Measurements from ENCODE around the gene LARGE2.

The LARGE2 gene

DNA sequence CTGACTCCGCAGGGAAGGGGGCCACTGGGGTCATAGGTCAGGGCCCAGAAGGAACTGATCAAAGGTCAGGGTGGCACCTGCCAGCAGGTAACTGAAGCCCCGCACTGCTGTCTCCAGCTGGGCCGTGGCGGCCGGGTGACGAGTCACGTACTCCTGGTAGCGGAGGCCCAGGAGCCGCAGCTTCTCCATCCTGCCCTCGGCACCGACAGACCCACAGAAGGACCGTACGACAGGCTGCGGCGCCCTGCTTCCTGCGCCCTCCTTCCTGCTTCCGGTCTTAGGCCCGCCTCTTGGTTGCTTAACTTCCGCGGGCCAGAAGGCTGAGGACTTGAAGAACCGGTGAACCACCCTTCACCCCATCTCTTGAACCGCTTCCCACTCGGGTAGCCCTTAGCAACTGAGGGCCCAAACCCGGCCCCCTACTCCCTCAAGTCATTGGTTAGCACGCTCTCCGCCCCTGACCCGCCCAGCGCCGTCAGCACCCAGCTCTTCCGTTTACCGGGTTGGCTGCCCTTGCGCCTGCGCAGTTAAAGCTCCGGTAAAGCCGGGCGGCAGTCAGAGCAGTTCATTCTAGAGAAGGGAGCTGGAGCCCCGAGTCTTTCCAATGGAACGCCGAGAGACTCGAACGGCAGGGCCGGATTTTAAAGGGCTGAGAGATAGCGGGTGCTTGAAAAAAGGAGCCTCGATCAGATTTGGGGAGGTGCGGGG is 4.7 kb upstream of the LARGE2 start, which contains the start of gene PEX16:
Gene PEX16, minus strand, starts transcription at position 255 of the 708 bp plus-strand sequence. Its CDS starts 66 bp downstream, at position 189.
- CTCF ChIA-PET = interaction anchor here (0.6 to 1.4 kb wide), 3 partner anchors 13 to 89 kb away, joined by 3 to 4 read pairs (median 4); no protein-coding TSS in a partner anchor
- H3K27ac Mint-ChIP-seq = peak within 1 kb of the TSS; percentile 98
- peaks cover 51% of the 10 kb centered on the region for H3K4me1 Mint-ChIP-seq
- peak within 1 kb of the TSS; percentile 86 for H3K4me3 Mint-ChIP-seq
- peaks cover 18% of the 10 kb centered on the region for H3K36me3 Mint-ChIP-seq
- peak; percentile 98 for DNase-seq
- H3K9me3 Mint-ChIP-seq = no peaks in the 10 kb centered on the region
- H3K27me3 Mint-ChIP-seq = peaks cover 23% of the 10 kb centered on the region

DNA sequence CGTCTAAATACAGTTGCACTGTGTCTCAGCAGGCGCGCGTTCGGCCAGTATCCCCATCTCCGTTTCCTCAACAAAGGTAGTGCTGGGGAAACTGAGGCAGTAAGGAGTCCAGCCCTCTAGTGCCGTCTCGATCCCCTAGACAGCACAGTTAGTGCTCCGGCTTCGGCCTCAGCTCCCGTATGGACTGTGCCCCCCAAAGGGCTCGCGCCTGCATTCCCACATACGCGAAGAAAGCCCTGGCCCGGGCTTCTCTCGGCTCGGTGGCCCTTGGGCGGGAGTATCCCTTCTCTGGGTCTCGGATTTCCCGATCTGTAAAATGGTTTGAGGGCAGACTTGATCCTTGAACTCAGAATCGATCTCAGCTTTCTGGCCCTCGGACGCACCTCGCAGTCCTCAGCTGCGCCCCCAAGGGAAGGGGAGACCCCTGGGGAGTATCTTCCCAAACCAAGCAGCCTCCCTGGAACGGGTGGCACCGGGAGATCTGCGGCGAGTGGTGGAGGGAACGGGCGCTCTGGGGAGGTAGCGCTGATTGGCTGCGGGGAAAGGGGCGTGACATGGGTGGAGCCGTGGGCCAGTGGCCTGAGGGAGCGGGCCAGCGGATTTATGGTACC is 4.0 kb upstream of the LARGE2 start:
- peaks cover 29% of the 10 kb centered on the region for H3K27me3 Mint-ChIP-seq
- no peaks in the 10 kb centered on the region for H3K9me3 Mint-ChIP-seq
- peaks cover 55% of the 10 kb centered on the region for H3K4me1 Mint-ChIP-seq
- peak overlapping the region; percentile 98 for H3K27ac Mint-ChIP-seq
- CTCF ChIA-PET = interaction anchor here (0.6 to 1.4 kb wide), 3 partner anchors 12 to 74 kb away, joined by 3 to 4 read pairs (median 4); no protein-coding TSS in a partner anchor
- peak; percentile 82 for DNase-seq
- peaks cover 18% of the 10 kb centered on the region for H3K36me3 Mint-ChIP-seq
- peak overlapping the region; percentile 86 for H3K4me3 Mint-ChIP-seq

DNA sequence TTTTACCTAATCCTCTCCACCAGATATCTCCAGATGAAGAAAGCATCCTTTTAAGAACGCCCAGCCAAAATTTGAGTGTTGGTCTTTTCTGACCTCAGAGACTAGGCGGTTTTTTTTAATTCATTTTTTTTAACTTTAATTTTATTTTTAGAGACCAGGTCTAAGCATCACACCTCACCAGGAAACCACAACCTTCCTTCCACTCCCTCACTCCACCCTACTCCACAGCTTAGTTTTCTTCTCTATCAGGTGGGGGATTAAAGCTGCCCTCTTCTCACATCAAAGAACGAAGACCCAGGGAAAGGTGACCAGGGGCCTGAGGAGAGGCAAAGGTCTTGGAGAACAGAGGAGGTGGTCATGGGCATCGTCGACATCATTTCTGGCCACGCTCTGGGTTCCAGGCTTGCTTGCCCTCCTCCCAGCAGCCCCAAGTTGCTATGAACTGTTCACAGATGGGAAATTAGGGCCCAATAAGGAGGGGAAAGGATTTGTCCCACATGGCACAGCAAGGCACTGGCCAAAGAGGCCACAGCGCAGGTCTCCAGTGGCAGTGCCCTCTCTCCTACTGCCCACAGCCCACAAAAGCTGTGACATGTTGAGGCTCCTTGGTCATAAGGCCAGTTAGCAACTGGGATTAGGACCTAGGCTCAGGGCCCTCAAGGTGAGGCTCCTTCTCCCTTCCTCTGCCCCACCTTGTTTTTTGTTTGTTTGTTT is 3.3 kb upstream of the LARGE2 start:
- no peak for DNase-seq
- CTCF ChIA-PET = interaction anchor here (0.6 kb wide), 1 partner anchor 75 kb away, joined by 3 read pairs; no protein-coding TSS in a partner anchor
- peaks cover 58% of the 10 kb centered on the region for H3K4me1 Mint-ChIP-seq
- H3K9me3 Mint-ChIP-seq = no peaks in the 10 kb centered on the region
- H3K27me3 Mint-ChIP-seq = peaks cover 36% of the 10 kb centered on the region
- H3K27ac Mint-ChIP-seq = peak overlapping the region; percentile 98
- peak overlapping the region; percentile 86 for H3K4me3 Mint-ChIP-seq
- peaks cover 15% of the 10 kb centered on the region for H3K36me3 Mint-ChIP-seq

DNA sequence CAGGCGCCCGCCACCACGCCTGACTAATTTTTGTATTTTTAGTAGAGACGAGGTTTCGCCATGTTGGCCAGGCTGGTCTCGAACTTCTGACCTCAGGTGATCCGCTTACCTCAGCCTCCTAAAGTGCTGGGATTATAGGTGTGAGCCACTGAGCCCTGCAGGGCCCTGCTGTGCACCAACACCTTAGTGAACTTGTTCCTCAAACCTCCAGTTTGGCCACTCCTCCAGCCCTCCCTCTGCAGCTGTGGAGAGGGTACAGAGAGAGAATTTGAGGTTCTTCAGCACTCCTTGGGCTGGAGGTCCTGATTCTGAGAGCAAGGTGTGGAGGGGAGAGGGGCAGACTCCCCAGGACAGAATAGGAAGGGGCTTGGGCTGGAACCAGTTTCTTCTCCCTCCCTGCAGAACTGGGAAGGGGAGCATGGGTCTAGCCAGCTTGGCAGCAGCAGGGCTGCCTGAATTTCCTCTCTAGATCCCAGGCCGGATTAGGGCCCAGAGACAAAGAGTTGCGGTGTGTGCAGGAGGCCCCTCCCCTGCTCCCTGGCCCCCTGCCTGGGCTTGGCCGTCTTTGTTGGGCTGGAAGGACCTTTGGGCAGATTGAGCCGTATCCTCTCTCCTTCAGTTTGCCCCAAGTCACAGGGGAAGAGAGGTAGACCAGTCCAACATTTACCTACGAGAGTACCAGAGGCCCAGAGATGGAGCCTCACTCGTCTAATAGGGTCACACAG is 2.5 kb upstream of the LARGE2 start:
- CTCF ChIA-PET = no interaction called here
- H3K27me3 Mint-ChIP-seq = peaks cover 44% of the 10 kb centered on the region
- peaks cover 59% of the 10 kb centered on the region for H3K4me1 Mint-ChIP-seq
- H3K4me3 Mint-ChIP-seq = peak overlapping the region; percentile 86
- no peaks in the 10 kb centered on the region for H3K9me3 Mint-ChIP-seq
- DNase-seq = no peak
- H3K27ac Mint-ChIP-seq = no peak overlapping the region
- peaks cover 12% of the 10 kb centered on the region for H3K36me3 Mint-ChIP-seq

DNA sequence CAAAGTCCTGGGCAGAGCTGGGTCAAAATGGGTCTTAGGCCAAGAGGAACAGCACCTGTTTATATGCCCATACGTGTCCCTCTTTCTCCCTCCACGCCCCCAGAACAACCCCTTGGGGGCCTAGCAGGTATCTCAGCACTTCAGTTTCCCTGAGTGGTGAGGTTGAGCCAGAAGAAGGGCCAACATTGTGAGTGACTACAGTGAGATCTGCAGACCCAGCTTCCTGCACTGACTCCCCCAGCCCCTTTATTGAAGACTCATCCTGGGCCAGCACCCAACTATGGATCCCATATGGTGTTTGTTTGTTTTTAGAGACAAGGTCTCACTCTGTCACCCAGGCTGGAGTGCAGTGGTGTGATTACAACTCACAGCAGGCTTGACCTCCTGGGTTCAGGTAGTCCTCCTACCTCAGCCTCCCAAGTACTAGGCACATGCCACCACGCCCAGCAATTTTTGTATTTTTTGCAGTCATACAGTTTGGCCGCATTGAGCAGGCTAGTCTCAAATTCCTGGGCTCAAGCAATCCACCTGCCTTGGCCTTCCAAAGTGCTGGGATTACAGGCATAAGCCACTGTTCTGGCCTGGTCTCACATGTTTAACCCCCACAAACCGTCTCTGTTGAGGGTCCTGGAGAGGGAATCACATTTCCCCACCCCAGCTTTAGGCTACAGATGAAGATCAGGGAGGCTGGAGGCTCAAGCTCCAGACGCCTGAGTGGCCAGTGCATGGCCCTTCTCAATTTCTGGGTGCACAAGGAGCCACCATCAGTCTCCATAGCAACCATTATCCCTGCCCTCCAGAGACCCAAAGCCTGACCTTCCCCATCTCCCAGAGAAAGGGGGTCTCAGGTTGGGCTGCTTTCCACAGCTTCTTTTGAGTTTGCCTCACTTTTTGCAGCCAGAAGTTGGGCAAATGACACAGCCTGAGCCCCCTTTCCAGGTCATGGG is 1.7 kb upstream of the LARGE2 start:
- H3K4me3 Mint-ChIP-seq = peak overlapping the region; percentile 48
- CTCF ChIA-PET = no interaction called here
- no peaks in the 10 kb centered on the region for H3K9me3 Mint-ChIP-seq
- no peak overlapping the region for H3K27ac Mint-ChIP-seq
- peaks cover 53% of the 10 kb centered on the region for H3K4me1 Mint-ChIP-seq
- H3K27me3 Mint-ChIP-seq = peaks cover 52% of the 10 kb centered on the region
- DNase-seq = peak; percentile 14
- H3K36me3 Mint-ChIP-seq = peaks cover 9% of the 10 kb centered on the region

DNA sequence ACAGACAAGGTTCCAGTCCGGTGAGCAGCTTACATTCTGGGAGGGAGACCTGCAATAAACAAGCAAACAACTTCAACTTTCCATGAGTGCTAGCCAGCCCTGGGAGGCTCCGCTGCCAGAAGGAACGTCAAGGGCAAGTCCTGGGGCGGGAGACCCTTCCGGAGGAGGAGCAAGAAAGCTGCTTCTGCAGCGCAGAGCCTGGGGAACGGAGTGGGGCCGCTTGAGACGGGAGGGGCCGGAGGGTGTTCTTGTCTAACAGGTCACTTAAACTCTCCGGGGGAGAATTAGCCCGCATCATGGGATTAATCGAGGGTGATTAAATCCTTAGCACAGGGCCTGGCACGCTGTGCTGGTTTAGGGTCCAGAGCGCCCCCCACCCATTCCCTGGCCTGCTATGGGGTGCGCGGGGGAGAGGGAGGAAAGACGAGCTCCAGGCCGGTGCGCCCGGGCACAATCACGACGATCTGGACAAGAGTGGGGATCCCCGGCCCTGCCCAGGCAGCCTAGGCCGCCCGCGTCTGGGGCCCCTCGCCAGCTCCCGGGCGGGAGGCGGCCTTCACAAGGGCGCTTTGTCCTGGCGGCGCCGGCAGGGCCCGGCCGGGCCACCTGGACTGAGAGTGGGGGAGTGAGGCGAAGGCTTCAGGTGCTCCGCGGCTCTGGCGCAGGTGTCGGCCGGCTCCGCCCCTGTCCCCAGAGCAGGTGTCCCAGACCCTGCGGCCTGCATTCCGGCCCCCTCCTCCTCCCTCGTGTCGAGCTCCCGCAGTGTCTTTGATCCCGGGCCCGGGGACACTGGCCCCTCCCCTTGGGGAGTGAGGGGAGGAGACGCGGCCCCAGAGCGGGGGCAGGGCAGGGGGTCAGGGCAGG is 663 bp upstream of the LARGE2 start:
- Mint-ChIP-seq H3K27ac (no peak overlapping the region), H3K4me1 (peaks cover 44% of the 10 kb centered on the region), H3K9me3 (no peaks in the 10 kb centered on the region), H3K36me3 (peaks cover 2% of the 10 kb centered on the region), H3K4me3 (peak overlapping the region; percentile 48), H3K27me3 (peaks cover 62% of the 10 kb centered on the region)
- DNase-seq = peak; percentile 24
- CTCF ChIA-PET = no interaction called here

DNA sequence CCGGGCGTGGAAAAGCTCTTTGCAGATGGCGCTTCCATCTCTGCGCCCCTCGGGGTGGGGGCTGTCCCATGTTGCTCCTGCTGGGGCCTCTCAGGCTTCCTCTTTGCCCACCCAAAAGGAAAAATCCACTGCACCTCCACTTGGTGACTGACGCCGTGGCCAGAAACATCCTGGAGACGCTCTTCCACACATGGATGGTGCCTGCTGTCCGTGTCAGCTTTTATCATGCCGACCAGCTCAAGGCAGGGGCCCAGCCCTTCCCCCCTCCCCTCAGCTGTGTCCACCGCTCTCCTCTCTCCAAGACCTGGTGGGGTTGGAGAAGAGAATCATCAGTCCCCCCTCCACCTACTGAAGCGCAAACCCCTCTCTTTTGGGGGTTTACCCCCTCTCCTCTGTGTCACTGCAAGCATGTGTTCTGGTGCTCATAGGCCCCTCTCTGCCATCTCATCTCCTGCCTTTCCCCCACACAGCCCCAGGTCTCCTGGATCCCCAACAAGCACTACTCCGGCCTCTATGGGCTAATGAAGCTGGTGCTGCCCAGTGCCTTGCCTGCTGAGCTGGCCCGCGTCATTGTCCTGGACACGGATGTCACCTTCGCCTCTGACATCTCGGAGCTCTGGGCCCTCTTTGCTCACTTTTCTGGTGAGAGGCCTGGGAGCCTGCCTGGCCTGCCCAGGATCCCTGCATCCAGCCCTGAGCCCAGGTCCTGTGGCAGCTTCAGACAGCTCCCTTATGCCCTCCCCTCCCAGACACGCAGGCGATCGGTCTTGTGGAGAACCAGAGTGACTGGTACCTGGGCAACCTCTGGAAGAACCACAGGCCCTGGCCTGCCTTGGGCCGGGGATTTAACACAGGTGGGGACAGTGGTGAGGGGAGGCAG is 1.8 kb downstream of the LARGE2 start:
- Mint-ChIP-seq H3K9me3 (no peaks in the 10 kb centered on the region), H3K4me3 (peak overlapping the region; percentile 42), H3K36me3 (peaks cover 2% of the 10 kb centered on the region), H3K27me3 (peaks cover 62% of the 10 kb centered on the region), H3K4me1 (peaks cover 38% of the 10 kb centered on the region), H3K27ac (no peak overlapping the region)
- DNase-seq = peak; percentile 16
- CTCF ChIA-PET = interaction anchor here (1.2 kb wide), 1 partner anchor 83 kb away, joined by 4 read pairs; no protein-coding TSS in a partner anchor

DNA sequence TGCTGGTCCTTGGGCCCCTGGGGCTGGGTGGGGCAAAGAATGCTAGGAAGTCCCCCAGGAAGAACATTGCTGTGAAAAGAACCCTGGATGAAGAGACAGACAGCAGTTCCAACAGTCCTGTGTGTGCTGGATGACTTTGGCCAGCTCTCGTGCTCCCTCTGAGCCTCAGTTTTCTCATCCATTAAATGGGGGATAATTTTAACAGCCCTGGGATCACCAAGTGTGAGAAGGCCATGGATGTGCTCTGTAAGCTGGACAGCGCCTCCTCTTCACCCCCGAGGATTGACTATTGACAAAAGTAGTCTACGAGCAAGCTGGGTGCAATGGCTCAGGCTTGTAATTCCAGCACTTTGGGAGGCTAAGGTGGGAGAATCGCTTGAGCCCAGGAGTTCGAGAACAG is 2.5 kb downstream of the LARGE2 start:
- DNase-seq = no peak

DNA sequence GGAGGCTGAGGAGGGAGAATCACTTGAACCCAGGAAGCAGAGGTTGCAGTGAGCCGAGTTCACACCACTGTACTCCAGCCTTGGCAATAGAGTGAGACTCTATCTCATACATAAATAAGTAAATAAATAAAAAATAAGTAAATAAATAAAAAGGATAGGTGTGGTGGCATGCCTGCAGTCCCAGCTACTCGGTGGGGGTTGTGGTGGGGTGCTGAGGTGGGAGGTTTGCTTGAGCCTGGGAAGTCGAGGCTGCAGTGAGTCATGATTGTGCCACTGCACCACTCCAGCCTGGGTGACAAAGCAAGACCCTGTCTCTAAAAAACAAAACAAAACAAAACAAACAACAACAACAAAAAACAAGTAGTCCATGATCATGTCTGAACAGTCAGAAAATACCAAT is 3.1 kb downstream of the LARGE2 start:
- Mint-ChIP-seq H3K36me3 (peaks cover 2% of the 10 kb centered on the region), H3K4me1 (peaks cover 38% of the 10 kb centered on the region), H3K9me3 (no peaks in the 10 kb centered on the region), H3K27me3 (peaks cover 55% of the 10 kb centered on the region), H3K27ac (no peak overlapping the region), H3K4me3 (no peak overlapping the region)
- no peak for DNase-seq
- CTCF ChIA-PET = no interaction called here

More for the DNA sequence above, 2.5 kb downstream of the LARGE2 start:
- H3K9me3 Mint-ChIP-seq = no peaks in the 10 kb centered on the region
- H3K4me3 Mint-ChIP-seq = no peak overlapping the region
- H3K36me3 Mint-ChIP-seq = peaks cover 2% of the 10 kb centered on the region
- H3K27me3 Mint-ChIP-seq = peaks cover 61% of the 10 kb centered on the region
- CTCF ChIA-PET = no interaction called here
- no peak overlapping the region for H3K27ac Mint-ChIP-seq
- H3K4me1 Mint-ChIP-seq = peaks cover 38% of the 10 kb centered on the region

DNA sequence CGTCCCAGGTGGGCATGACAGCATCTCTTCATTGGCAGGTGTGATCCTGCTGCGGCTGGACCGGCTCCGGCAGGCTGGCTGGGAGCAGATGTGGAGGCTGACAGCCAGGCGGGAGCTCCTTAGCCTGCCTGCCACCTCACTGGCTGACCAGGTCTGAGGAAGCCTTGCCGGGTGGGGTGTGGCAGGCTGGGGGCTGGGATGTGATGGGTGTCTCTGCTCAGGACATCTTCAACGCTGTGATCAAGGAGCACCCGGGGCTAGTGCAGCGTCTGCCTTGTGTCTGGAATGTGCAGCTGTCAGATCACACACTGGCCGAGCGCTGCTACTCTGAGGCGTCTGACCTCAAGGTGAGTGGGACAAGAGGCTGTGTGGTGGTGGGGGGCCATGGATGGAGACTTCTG is 3.5 kb downstream of the LARGE2 start:
- no peak for DNase-seq
- no peak overlapping the region for H3K27ac Mint-ChIP-seq
- H3K27me3 Mint-ChIP-seq = peaks cover 50% of the 10 kb centered on the region
- CTCF ChIA-PET = no interaction called here
- H3K36me3 Mint-ChIP-seq = peaks cover 2% of the 10 kb centered on the region
- peaks cover 43% of the 10 kb centered on the region for H3K4me1 Mint-ChIP-seq
- no peak overlapping the region for H3K4me3 Mint-ChIP-seq
- H3K9me3 Mint-ChIP-seq = no peaks in the 10 kb centered on the region

DNA sequence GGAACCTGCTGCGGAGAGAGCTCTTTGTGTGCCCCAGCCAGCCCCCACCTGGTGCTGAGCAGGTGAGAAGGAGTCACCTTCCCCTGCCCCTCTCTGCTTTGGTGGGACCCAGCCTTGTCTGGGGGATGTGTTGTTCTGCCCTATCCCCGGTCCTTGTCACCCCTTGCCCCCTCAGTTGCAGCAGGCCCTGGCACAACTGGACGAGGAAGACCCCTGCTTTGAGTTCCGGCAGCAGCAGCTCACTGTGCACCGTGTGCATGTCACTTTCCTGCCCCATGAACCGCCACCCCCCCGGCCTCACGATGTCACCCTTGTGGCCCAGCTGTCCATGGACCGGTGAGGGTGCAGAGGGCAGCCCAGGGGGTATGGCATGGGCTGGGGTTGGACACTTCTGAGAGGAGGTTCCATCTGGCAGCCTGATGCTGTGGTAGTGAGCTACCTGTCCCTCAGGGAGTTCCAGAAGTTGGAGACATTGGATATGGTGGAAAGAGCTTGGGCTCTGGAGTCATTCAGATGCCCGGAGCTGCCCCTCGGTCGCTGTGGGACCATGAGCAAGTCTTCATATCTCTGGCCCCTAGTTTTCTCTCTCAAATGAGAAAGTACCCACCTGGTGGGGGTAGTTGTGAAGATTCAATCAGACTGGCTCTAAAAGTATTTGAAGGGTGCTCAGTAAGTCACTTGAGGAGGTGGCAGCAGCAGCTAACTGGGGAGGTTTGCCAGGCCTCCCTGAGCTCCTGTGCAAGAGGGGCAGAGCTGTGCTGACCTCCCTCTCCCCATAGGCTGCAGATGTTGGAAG is 4.3 kb downstream of the LARGE2 start:
- CTCF ChIA-PET = no interaction called here
- no peak for DNase-seq
- Mint-ChIP-seq H3K27me3 (peaks cover 43% of the 10 kb centered on the region), H3K4me3 (no peak overlapping the region), H3K36me3 (peaks cover 3% of the 10 kb centered on the region), H3K4me1 (peaks cover 46% of the 10 kb centered on the region), H3K9me3 (no peaks in the 10 kb centered on the region), H3K27ac (no peak overlapping the region)

Measured in activated naive CD4-positive, alpha-beta T cell treated with anti-CD3 and anti-CD28 coated beads, Interleukin-2, amount 10 ng/mL, durations not matched to agents 7 days and 5 days (primary cell).